Activated T-cell treated with anti-CD3 and anti-CD28 coated beads, Interleukin-2, amount 50 U/mL, for 48 hours (primary cell): ENCODE data around the gene ICE2.
"Not testable (repeated sequence)": the region's sequence is repeated elsewhere in the genome, so short reads cannot be mapped to it uniquely, and the experiment has no call there.

Source experiments
- DNase-seq, 2 experiments: peaks; one replicate each; pipeline ENCODE4 v3.0.0-alpha.2; 2020

ICE2 gene

DNA sequence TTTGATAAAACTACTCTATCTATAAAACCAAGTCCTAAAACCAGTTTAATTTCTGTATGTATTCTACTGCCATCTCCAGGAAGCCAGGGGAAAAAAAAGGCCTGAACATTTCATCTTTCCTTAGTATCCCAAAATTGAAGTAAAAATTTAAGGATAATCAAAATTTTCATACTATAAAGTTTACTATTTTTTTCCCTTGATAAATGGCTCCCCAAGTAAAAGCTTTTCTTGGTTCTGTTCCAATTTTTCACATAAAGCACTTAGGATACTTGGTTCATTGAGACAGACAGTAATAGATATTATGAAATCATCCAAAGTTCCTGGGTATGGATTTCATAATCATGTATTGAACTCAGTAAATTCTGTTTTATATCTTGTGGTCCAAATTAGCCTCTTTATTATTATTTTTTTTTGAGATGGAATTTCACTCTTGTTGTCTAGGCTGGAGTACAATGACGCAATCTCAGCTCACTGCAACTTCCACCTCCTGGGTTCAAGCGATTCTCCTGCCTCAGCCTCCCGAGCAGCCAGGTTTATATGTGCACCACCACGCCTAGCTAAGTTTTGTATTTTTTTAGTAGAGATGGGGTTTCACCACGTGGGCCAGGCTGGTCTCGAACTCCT lies 34.5 kb downstream of the ICE2 start:
- DNase-seq, result no peak

- no peak for DNase-seq
Observed at GRCh38 chr15:60442763-60443162, 36.2 kb downstream of the ICE2 start.

- DNase-seq, result no peak
Observed at GRCh38 chr15:60442031-60442650, 36.8 kb downstream of the ICE2 start.

DNA sequence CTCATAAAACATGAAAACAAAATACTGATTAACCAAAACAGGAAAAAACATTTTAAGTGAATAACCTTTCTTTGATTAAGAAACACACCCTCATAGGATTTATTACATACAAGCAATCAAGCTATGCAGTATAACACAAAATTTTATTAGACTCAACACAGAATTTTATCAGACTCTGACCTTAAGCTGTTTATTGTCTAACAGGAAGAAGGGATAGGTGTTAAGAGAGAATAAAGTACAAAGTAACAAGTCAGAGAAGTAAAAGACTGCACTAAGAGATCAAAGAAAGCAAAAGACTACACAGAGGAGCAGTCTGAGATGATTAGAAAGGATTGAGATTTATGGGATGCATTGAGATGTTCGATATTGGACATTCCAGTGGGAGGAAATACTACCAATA lies 37.6 kb downstream of the ICE2 start:
- no peak for DNase-seq

DNA sequence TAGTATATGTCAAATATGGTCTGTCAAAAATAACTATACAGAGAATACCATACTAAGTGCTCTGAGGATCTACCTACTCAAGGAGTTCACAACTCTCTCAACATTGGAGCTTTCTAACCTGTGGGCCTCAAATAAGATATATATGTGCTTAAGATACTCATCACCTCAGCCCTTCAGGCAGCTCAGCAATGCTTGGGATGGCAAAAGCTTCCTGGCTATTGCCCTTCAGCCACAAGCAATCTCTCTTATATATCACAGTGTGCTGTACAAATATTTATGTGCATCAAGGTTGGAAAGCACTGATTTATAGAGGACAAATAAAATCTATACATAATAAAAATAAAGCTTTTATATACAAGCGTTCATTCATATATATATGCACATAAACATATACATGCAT lies 40.3 kb downstream of the ICE2 start:
- no peak for DNase-seq

- no peak for DNase-seq
Observed at GRCh38 chr15:60428935-60429334, 50.0 kb downstream of the ICE2 start.

DNA sequence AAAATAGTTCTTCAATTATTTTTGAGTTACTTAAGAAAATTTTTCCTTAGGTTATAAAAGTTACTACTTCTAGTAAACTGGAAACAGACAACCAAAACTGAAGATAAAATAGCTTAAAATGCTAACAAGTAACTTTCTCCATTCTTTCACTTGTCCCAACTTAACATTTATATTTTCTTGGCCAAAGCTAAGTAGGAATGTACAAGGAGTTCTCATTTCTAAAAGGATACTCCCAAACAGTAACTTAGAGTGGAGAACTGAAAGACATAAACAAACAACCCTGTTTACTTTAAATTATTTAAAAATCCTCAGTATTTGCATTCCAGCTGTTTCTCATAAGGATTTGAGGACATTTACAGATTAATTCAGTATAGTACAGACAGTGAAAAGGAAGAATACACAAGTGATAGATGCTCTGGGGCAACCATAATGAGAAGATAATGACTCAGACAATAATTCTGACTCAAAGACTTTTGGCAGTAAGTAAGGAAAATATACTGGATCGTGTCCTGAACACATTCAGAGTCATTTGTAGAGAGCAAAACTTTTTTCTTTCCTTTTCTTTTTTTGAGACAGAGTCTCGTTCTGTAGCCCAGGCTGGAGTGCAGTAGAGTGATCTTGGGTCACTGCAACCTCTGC lies 52.0 kb downstream of the ICE2 start:
- DNase-seq, result no peak

GRCh38 chr15:60425461-60425860 lies 53.5 kb downstream of the ICE2 start:
- no peak for DNase-seq

DNA sequence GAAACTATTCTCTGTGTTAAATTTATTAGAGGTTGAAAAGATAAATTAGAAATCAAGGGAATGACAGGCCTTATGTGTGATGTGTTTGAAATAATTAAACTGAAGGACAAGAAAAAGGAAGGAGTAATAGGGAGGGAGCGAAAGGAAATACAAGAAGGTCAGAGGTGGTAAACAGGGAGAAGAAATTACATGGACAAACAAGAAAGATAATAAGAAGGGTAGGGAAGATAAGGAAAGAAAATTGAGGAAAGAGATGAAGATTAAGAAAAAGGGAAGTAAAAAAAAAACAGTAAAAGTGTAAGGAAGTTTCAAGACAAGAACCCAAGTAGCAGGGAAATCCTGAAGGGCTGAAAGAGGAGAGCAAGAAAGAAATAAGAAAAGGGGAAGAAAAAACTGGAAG lies 54.9 kb downstream of the ICE2 start:
- DNase-seq, result no peak

DNA sequence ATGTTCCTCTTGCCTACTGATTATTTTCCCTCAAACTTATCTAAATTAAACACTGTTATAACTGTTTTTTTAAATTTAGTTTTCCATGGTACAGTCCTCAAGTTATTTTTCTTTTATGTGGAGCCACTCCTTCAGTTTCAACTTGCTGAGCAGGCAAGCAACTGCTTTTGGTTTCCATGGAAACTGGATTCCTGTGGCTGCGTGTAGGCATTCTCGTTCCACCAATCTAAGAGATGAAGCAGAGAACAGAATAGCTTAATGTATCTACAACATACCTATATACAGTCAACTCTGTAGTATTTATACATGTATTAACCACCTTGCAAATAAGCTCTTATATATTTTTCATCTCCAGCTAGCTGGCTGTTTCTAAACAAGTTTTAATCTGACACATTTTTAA lies 55.4 kb downstream of the ICE2 start:
- no peak for DNase-seq

DNA sequence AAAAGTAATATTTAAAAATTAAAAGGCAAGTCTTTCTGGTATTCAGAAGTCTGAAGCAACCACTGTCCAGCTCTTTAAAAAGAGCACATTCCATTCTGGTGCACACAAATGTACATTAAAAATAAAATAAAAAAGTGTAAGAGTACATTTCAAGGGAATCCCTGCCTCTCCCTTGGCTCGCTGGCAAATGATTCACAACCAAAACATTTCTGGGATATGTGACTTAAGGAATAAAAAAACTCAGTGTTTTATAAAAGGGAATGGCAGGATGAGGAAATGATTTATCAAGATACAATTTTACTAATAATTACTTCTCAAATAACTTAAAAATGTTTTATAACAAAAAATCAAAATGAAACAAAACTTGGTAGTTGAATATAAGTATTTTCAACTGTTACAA lies 57.4 kb downstream of the ICE2 start:
- no peak for DNase-seq

DNA sequence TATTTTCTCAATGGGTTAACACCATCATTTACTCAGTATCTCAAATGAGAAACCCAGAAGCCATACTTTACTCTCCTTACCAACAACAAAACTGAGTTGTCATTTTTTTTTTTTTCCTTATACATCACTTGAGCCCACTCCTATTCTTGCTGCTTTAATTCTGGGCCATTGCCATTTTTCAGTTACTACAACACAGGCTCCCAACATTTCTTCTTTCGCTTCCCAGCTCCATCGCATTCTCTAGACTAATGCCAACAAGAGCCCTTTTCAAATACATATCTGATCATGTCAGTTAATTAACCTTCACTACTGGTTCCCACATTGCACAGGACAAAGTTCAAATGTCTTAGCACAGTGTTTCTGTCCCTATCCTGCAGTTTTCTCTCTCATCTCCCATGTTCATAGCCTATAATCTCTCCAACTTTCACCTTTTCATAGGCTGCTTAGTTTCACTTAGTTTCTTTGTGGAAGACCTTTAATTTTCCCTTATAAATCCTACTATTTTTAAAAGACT lies 58.7 kb downstream of the ICE2 start:
- no peak for DNase-seq

GRCh38 chr15:60419753-60420152 lies 59.2 kb downstream of the ICE2 start:
- no peak for DNase-seq

- no peak for DNase-seq
Observed at GRCh38 chr15:60418096-60418495, 60.8 kb downstream of the ICE2 start.

DNA sequence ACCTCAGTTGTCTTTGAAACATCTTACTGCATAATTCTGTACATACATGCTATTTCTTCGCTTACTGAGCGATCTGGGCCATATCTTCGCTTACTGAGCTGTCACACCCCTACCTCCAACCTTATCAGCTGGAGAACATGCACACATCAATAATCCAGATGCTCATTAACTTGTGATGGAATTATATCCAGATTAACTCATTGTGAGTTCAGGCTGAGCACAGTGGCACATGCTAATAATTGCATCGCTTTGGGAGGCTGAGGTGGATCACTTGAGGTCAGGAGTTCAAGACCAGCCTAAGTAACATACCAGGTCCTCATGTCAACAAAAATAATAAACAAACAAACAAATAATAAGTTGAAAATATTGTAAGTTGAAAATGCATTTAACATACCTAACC lies 61.8 kb downstream of the ICE2 start:
- no peak for DNase-seq

GRCh38 chr15:60416484-60416883 lies 62.5 kb downstream of the ICE2 start:
- DNase-seq, result no peak

GRCh38 chr15:60414016-60414682 lies 64.8 kb downstream of the ICE2 start:
- DNase-seq, result no peak

GRCh38 chr15:60413231-60413824 lies 65.6 kb downstream of the ICE2 start:
- no peak for DNase-seq

DNA sequence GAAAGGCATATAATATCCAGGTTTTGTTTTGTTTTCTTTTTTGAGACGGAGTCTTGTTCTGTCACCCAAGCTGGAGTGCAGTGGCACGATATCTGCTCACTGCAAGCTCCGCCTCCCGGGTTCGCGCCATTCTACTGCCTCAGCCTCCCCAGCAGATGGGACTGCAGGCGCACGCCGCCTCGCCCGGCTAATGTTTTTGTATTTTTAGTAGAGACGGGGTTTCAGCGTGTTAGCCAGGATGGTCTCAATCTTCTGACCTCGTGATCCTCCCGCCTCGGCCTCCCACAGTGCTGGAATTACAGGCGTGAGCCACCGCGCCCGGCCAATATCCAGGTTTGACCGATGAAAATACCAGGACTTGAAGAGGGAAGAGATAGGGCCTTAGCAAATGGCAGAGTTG lies 66.1 kb downstream of the ICE2 start:
- not testable (repeated sequence) for DNase-seq

DNA sequence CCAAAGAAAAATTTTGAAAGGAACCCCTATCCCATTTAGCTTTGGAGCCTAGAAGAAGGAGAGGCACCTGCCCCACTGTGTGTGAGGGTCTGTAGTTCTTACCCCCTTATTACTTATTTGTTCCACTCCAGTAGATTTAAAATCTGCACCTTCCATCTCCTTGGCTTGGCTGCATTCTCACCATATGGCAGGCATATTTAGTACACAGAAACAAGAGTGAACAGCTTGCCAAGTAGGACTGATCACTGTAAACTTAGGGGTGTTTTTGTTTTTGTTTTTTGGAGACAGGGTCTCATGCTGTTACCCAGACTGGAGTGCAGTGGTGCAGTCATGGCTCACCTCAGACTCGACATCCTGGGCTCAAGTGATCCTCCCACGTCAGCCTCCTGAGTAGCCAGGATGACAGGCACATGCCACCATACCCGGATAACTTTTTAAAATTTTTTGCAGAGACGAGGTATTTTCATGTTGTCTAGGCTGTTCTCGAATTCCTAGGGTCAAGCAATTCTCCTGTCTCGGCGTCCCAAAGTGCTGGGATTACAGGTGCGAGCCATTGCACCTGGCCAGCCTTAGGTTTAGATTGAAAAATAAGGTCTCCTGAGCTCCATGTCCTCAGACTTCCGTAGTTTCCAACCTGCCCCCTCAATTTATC lies 67.0 kb downstream of the ICE2 start:
- DNase-seq, result no peak

GRCh38 chr15:60410350-60410749 lies 68.6 kb downstream of the ICE2 start:
- not testable (repeated sequence) for DNase-seq

GRCh38 chr15:60408463-60408981 lies 70.4 kb downstream of the ICE2 start:
- no peak for DNase-seq

- no peak for DNase-seq
Observed at GRCh38 chr15:60407415-60407805, 71.5 kb downstream of the ICE2 start.
